ENCODE data around the gene PINK1.
"Not testable (repeated sequence)": the region's sequence is repeated elsewhere in the genome, so short reads cannot be mapped to it uniquely, and the experiment has no call there.

DNA sequence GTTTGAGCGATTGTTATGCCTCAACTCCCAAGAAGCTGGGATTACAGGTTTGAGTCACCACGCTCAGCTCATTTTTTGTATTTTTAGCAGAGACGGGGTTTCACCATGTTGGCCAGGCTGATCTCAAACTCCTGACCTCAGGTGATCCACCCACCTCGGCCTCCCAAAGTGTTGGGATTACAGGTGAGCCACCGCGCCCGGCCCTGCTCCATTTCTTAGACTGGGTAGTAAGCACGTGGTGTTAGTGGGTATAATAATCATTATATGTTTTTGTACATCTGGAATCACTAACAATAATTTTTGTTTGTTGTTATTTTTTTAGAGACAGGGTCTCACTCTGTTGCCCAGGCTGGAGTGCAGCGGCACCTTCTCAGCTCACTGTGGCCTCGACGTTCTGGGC lies 40.4 kb downstream of the PINK1 start:
- not testable (repeated sequence) for TF ChIP-seq POLR2A, POLR2AphosphoS5 (IDR thresholded peaks at IDR 0.05; ENCODE audit: low read depth, low read length)
